ENCODE results near the gene ST14. TPM values are rescaled to one million over a fixed set of nuclear protein-coding genes. Genes with fewer than 3 reads are reported as not detected.

Gene ST14
- total and polyA plus RNA-seq, 12 donors: 0.17 to 41.0 (median 10.4) TPM

DNA sequence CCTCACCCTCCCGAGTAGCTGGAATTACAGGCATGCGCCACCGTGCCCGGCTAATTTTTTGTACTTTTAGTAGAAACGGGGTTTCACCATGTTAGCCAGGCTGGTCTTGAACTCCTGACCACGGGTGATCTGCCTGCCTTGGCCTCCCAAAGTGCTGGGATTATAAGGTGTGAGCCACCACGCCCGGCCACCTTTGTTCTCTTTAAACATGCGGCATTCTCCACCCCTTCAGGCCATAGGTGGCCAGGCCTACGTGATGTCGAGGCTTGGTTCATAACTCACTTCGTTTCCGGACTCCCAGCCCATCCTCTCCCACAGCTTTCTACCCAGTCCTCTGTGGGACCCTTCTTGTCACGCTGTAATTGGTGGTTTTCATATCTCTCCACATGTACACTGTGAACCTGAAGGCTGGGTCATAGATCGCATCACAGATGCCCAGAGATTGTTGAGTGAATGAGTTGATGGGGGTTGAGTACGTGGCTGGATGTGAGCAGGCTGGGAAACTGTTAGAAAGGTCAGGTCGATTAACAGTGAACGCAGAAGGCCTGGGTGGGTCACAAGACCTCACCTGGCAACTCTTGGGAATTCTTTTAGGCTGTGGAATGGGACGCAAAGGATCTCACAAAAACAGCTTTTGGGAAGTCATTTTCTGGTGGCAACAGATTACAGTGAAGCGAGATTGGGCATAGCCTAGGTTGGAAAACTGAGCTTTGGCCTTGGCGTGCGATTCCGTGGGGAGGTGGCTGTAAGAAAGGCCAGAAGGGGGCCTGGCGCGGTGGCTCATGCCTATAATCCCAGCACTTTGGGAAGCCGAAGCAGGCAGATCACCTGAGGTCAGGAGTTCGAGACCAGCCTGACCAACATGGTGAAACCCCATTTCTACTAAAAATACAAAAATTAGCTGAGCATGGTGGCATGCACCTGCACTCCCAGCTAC, 44.5 kb downstream of the ST14 start:
- Histone ChIP-seq H3K4me3 (no peak overlapping the region), H3K4me1 (replicated peaks in 1 of 2) (no peaks in the 10 kb centered on the region), H3K27me3 (no peaks in the 10 kb centered on the region), H3K27ac (no peak overlapping the region), H3K9me3 (replicated peaks in 1 of 3) (no peaks in the 10 kb centered on the region), H3K36me3 (replicated peaks in 1 of 2) (no peaks in the 10 kb centered on the region)
- intact Hi-C loops (cut with DNase I): no loop called here
- WGBS, 4 donors: 85 to 94% (median 93%) methylated on average over 26 to 27 of the region's 27 CpGs
- TF ChIP-seq POLR2A (IDR thresholded peaks at IDR 0.05): no peak
- TF ChIP-seq, protein P1, sequence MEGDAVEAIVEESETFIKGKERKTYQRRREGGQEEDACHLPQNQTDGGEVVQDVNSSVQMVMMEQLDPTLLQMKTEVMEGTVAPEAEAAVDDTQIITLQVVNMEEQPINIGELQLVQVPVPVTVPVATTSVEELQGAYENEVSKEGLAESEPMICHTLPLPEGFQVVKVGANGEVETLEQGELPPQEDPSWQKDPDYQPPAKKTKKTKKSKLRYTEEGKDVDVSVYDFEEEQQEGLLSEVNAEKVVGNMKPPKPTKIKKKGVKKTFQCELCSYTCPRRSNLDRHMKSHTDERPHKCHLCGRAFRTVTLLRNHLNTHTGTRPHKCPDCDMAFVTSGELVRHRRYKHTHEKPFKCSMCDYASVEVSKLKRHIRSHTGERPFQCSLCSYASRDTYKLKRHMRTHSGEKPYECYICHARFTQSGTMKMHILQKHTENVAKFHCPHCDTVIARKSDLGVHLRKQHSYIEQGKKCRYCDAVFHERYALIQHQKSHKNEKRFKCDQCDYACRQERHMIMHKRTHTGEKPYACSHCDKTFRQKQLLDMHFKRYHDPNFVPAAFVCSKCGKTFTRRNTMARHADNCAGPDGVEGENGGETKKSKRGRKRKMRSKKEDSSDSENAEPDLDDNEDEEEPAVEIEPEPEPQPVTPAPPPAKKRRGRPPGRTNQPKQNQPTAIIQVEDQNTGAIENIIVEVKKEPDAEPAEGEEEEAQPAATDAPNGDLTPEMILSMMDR (IDR thresholded peaks at IDR 0.05): no peak
- no peak for DNase-seq

DNA sequence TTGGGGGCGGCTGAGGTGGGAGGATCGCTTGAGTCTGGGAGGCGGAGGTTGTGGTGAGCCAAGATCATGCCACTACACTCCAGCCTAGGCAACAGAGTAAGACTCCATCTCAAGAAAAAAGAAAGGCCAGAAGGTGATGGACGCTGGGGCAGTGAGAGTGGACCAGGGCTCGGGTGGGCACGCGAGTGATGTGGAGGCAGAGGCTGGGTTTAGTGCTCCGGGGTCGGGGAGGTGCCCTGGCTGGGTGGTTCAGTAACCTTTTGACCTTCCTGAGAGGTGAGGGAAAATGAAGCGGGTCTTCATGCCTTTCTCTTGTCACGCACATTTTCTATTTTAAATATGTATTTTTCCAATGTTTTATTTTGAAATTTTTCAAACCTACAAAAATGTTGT, 45.1 kb downstream of the ST14 start:
- intact Hi-C loops (cut with DNase I): no loop called here
- TF ChIP-seq, protein P1 (IDR thresholded peaks at IDR 0.05): no peak
- TF ChIP-seq POLR2A (IDR thresholded peaks at IDR 0.05): no peak
- whole genome bisulfite sequencing, 4 donors: 86 to 91% (median 89%) methylated on average over 11 of the region's 11 CpGs

DNA sequence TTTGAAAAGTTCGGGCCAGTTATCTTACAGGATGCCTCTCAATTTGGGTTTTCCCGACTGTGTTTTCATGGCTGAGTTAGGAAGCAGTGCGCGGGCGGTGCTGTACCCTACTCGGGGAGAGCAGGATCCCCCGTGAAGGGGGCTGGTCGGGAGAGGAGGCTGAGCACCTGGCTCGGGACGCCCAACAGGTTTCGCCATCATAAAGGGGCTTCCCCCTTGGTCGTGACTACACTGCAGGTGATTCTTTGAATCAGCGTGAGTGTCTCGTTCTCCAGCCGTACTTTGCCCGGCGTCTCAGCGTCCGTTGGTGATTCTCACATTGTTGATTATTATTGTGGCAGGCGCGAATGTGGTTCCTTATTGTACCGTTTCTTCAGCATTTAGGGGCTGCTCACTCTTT, 46.6 kb downstream of the ST14 start:
- DNase-seq: peak in 1 of 7 donors; percentile 12
- 84 to 92% (median 88%) methylated on average over 21 to 22 of the region's 22 CpGs for WGBS, 4 donors
- intact Hi-C loops (cut with DNase I): no loop called here
- H3K4me1 ChIP-seq (replicated peaks in 1 of 2): no peaks in the 10 kb centered on the region
- no peak overlapping the region for H3K27ac ChIP-seq
- TF ChIP-seq, protein P1 (IDR thresholded peaks at IDR 0.05): no peak
- no peak for TF ChIP-seq POLR2A (IDR thresholded peaks at IDR 0.05)
- H3K9me3 ChIP-seq (replicated peaks in 1 of 3): no peaks in the 10 kb centered on the region
- H3K4me3 ChIP-seq: no peak overlapping the region
- H3K36me3 ChIP-seq (replicated peaks in 1 of 2): no peaks in the 10 kb centered on the region
- no peaks in the 10 kb centered on the region for H3K27me3 ChIP-seq

More for the DNA sequence above, 45.1 kb downstream of the ST14 start:
- Histone ChIP-seq H3K4me3 (no peak overlapping the region), H3K4me1 (replicated peaks in 1 of 2) (no peaks in the 10 kb centered on the region), H3K36me3 (replicated peaks in 1 of 2) (no peaks in the 10 kb centered on the region), H3K9me3 (replicated peaks in 1 of 3) (no peaks in the 10 kb centered on the region), H3K27ac (no peak overlapping the region), H3K27me3 (no peaks in the 10 kb centered on the region)
- DNase-seq: no peak

DNA sequence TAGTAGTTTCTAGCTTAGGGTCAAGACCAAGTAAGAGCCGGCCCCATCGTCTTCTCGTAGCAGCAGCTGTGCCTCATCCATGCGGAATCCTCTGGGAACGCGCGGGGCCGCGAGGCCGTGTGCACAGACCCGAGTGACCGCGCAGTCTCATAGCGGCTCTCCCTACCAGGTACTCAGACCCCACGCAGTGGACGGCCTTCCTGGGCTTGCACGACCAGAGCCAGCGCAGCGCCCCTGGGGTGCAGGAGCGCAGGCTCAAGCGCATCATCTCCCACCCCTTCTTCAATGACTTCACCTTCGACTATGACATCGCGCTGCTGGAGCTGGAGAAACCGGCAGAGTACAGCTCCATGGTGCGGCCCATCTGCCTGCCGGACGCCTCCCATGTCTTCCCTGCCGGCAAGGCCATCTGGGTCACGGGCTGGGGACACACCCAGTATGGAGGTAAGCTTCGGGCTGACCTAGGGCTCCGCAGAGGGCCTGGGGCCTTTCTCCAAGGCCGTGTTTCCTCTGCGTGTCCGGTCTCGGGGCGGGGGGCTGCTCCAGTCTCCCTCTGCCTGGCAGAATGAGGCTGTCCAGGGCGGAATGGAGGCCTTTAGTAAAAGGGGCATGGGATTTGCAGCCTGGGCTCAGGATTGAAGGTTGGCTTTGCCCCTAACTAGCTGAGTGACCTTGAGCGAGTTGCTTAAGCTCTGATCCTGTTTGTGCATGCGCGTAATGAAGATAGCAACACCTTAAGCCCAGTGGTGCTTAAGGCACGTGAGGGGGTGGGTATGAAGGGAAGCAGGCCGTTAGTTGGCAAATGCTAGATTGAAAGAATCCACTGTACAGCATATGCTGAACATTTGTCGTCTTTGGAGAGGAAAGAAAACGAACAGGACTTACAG, 48.9 kb downstream of the ST14 start:
- no peak overlapping the region for H3K4me3 ChIP-seq
- TF ChIP-seq, protein P1 (IDR thresholded peaks at IDR 0.05): no peak
- no peak for TF ChIP-seq POLR2A (IDR thresholded peaks at IDR 0.05)
- H3K4me1 ChIP-seq (replicated peaks in 1 of 2): no peaks in the 10 kb centered on the region
- H3K9me3 ChIP-seq (replicated peaks in 1 of 3): no peaks in the 10 kb centered on the region
- no peaks in the 10 kb centered on the region for H3K36me3 ChIP-seq (replicated peaks in 1 of 2)
- WGBS, 4 donors: 87 to 94% (median 93%) methylated on average over 11 to 45 of the region's 45 CpGs
- intact Hi-C loops (cut with DNase I): no loop called here
- no peaks in the 10 kb centered on the region for H3K27me3 ChIP-seq
- DNase-seq: peak in 4 of 7 donors; percentile 6 to 37 (median 12)
- H3K27ac ChIP-seq: no peak overlapping the region

Data from adrenal gland (tissue), 12 donors.